Panc1 (cell line): ENCODE data around the gene MAP4K4. TPM values are rescaled to one million over a fixed set of nuclear protein-coding genes. Genes with fewer than 3 reads are reported as not detected.

Experiments
- ATAC-seq: fragments of 200-7000 bp; cut with Tn5 transposase; 2 replicates; pipeline ENCODE4 v1.9.1; 2020; ENCODE audit warnings: mild to moderate bottlenecking, moderate library complexity
- BruUV-seq: library from RNA; stranded (reverse); fragments of 400-500 nt; replicated peaks from 2 replicates; lab custom pipeline; 2021; lab: Mats Ljungman, UMichigan
- CTCF ChIA-PET: fragments of 300-600 bp; sonication (Branson Sonifier 250); formaldehyde crosslinking; loops from one replicate; lab custom pipeline; 2022; ENCODE audit warnings: antibody characterized with exemption; lab: Charles Lee
- POLR2A ChIA-PET: fragments of 300-600 bp; sonication (Branson Sonifier 250); formaldehyde crosslinking; loops from one replicate; lab custom pipeline; 2022; ENCODE audit warnings: antibody characterized with exemption; lab: Charles Lee
- DNase-seq: peaks from one replicate; pipeline ENCODE4 v3.0.0-alpha.2; 2010; ENCODE audit warnings: low read depth, low spot score
- H3K27ac ChIP-seq: 2 replicates; pipeline ENCODE4 v1.5.1; 2011; ENCODE audit warnings: mild to moderate bottlenecking, low read length, inconsistent platforms
- H3K27me3 ChIP-seq: fragments of 200-500 bp; sonication (Bioruptor generic); 2 replicates; pipeline ENCODE4 v1.6.0; 2014; ENCODE audit warnings: low read length, inconsistent platforms; ENCODE audit not compliant: control insufficient read depth, insufficient read depth
- H3K36me3 ChIP-seq: fragments of 200-500 bp; sonication (Bioruptor generic); 2 replicates; pipeline ENCODE4 v1.5.1; 2014; ENCODE audit warnings: inconsistent platforms, mild to moderate bottlenecking, low read length, moderate library complexity; ENCODE audit not compliant: control insufficient read depth, insufficient read depth
- H3K4me1 ChIP-seq: 2 replicates; pipeline ENCODE4 v1.5.1; 2011; ENCODE audit warnings: inconsistent platforms, mild to moderate bottlenecking, low read length, moderate library complexity; ENCODE audit not compliant: control insufficient read depth, insufficient read depth
- H3K4me3 ChIP-seq, 2 experiments: 2 replicates each; pipeline ENCODE4 v1.5.1; 2011 to 2012; ENCODE audit warnings: low read depth in 2 of 2, low read length in 2 of 2, mild to moderate bottlenecking in 2 of 2, inconsistent platforms in 1 of 2, moderate library complexity in 1 of 2
- H3K9me3 ChIP-seq: fragments of 200-500 bp; sonication (Bioruptor generic); 2 replicates; pipeline ENCODE4 v1.5.1; 2014; ENCODE audit warnings: low read depth, mild to moderate bottlenecking, inconsistent platforms, low read length, moderate library complexity; ENCODE audit not compliant: control insufficient read depth, insufficient read depth
- POLR2AphosphoS5 ChIP-seq: IDR thresholded peaks from 2 replicates; pipeline ENCODE4 v1.6.1; 2012; ENCODE audit warnings: mild to moderate bottlenecking, low read depth, low read length, moderate library complexity
- SIN3A ChIP-seq: IDR thresholded peaks from 2 replicates; pipeline ENCODE4 v1.6.1; 2012; ENCODE audit warnings: low read depth, mild to moderate bottlenecking, low read length, moderate library complexity, borderline replicate concordance; ENCODE audit not compliant: insufficient read depth
- TCF7L2 ChIP-seq: IDR thresholded peaks from 2 replicates; pipeline ENCODE4 v1.6.1; 2011; ENCODE audit warnings: mild to moderate bottlenecking, low read depth, low read length, inconsistent platforms
- in situ Hi-C: cut with HindIII; loops from 2 replicates; pipeline ENCODE4 v1.10.0; 2016; ENCODE audit warnings: low sequenced_read_pairs, low pct_unique_long_range_greater_than_20kb
- intact Hi-C: fragments of 100-400 bp; cut with micrococcal nuclease; formaldehyde crosslinking; loops from one replicate; pipeline ENCODE4 v1.10.0; 2022; ENCODE audit not compliant: unreplicated experiment
- total RNA-seq: library from RNA; stranded (reverse); gene quantifications from one replicate; pipeline ENCODE4 v1.2.1, GENCODE V29; 2021; ENCODE audit not compliant: unreplicated experiment
- TF ChIP-seq, protein P1 (sequence below): fragments of 450-650 bp; IDR thresholded peaks from 2 replicates; pipeline ENCODE4 v1.5.1; 2017; ENCODE audit warnings: mild to moderate bottlenecking
- TF ChIP-seq, protein P2 (sequence below), 2 experiments: IDR thresholded peaks; 2 replicates each; pipeline ENCODE4 v1.6.1; 2011 to 2012; ENCODE audit warnings: low read depth in 2 of 2, control low read depth in 1 of 2, low read length in 1 of 2, mild to moderate bottlenecking in 1 of 2, moderate library complexity in 1 of 2; ENCODE audit not compliant: insufficient read depth in 1 of 2

Gene MAP4K4
- total RNA-seq, 1 experiment from 2014 or later: 68.5 TPM

- ChIA-PET POLR2A (no interaction called here), CTCF (no interaction called here)
- Histone ChIP-seq H3K4me1 (no peaks in the 10 kb centered on the region), H3K36me3 (no peaks in the 10 kb centered on the region), H3K27me3 (no peaks in the 10 kb centered on the region), H3K27ac (no peak overlapping the region), H3K9me3 (no peaks in the 10 kb centered on the region), H3K4me3 (no peak overlapping the region)
- intact Hi-C loops: no loop called here
- no peak for DNase-seq
- in situ Hi-C loops: no loop called here
- BruUV-seq: no TSS peak
- ATAC-seq: no peak
- no peak for TF ChIP-seq POLR2AphosphoS5
- TF ChIP-seq, protein P1, sequence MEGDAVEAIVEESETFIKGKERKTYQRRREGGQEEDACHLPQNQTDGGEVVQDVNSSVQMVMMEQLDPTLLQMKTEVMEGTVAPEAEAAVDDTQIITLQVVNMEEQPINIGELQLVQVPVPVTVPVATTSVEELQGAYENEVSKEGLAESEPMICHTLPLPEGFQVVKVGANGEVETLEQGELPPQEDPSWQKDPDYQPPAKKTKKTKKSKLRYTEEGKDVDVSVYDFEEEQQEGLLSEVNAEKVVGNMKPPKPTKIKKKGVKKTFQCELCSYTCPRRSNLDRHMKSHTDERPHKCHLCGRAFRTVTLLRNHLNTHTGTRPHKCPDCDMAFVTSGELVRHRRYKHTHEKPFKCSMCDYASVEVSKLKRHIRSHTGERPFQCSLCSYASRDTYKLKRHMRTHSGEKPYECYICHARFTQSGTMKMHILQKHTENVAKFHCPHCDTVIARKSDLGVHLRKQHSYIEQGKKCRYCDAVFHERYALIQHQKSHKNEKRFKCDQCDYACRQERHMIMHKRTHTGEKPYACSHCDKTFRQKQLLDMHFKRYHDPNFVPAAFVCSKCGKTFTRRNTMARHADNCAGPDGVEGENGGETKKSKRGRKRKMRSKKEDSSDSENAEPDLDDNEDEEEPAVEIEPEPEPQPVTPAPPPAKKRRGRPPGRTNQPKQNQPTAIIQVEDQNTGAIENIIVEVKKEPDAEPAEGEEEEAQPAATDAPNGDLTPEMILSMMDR: no peak
Measured at GRCh38 chr2:101815154-101815553, 117.6 kb downstream of the MAP4K4 start.

- BruUV-seq: no TSS peak
- Histone ChIP-seq H3K27ac (no peak overlapping the region), H3K4me1 (peaks cover 4% of the 10 kb centered on the region; the same call in 1 of the 2 replicates), H3K36me3 (no peaks in the 10 kb centered on the region), H3K9me3 (no peaks in the 10 kb centered on the region), H3K4me3 (no peak overlapping the region), H3K27me3 (no peaks in the 10 kb centered on the region)
- POLR2A ChIA-PET: no interaction called here
- intact Hi-C loops (no loop called here), in situ Hi-C loops (no loop called here)
- no peak for ATAC-seq
- no peak for DNase-seq
- TF ChIP-seq, protein P1: no peak
- TF ChIP-seq, protein P2, sequence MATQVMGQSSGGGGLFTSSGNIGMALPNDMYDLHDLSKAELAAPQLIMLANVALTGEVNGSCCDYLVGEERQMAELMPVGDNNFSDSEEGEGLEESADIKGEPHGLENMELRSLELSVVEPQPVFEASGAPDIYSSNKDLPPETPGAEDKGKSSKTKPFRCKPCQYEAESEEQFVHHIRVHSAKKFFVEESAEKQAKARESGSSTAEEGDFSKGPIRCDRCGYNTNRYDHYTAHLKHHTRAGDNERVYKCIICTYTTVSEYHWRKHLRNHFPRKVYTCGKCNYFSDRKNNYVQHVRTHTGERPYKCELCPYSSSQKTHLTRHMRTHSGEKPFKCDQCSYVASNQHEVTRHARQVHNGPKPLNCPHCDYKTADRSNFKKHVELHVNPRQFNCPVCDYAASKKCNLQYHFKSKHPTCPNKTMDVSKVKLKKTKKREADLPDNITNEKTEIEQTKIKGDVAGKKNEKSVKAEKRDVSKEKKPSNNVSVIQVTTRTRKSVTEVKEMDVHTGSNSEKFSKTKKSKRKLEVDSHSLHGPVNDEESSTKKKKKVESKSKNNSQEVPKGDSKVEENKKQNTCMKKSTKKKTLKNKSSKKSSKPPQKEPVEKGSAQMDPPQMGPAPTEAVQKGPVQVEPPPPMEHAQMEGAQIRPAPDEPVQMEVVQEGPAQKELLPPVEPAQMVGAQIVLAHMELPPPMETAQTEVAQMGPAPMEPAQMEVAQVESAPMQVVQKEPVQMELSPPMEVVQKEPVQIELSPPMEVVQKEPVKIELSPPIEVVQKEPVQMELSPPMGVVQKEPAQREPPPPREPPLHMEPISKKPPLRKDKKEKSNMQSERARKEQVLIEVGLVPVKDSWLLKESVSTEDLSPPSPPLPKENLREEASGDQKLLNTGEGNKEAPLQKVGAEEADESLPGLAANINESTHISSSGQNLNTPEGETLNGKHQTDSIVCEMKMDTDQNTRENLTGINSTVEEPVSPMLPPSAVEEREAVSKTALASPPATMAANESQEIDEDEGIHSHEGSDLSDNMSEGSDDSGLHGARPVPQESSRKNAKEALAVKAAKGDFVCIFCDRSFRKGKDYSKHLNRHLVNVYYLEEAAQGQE (IDR thresholded peaks at IDR 0.05; ENCODE audit: insufficient read depth in 1 of 2, low read depth in 2 of 2, low read length in 1 of 2): no peak
- TF ChIP-seq TCF7L2 (no peak), POLR2AphosphoS5 (no peak), SIN3A (no peak)
- CTCF ChIA-PET: no interaction called here
Measured at GRCh38 chr2:101815739-101816391, 118.4 kb downstream of the MAP4K4 start.
